PFSK-1 (cell line): ENCODE measurements around the gene NAV2.

ENCODE experiments used
- FOXP2 ChIP-seq: optimal IDR thresholded peaks from 2 replicates; pipeline ENCODE3; 2011; ENCODE audit warnings: borderline replicate concordance, control low read depth, inconsistent platforms; ENCODE audit not compliant: insufficient read depth; ENCODE audit errors: extremely low read length, extremely low read depth
- POLR2AphosphoS5 ChIP-seq: IDR thresholded peaks from 2 replicates; pipeline ENCODE4 v1.6.1; 2012; ENCODE audit warnings: low read depth, mild to moderate bottlenecking, control low read depth, low read length, moderate library complexity
- REST ChIP-seq, 2 experiments: IDR thresholded peaks; 2 replicates each; pipeline versions ENCODE4 v1.6.1 to v1.8.0; 2011 to 2012; ENCODE audit warnings: low read depth in 2 of 2, low read length in 2 of 2, control low read depth in 1 of 2, inconsistent platforms in 1 of 2, mild to moderate bottlenecking in 1 of 2, moderate library complexity in 1 of 2; ENCODE audit not compliant: insufficient read depth in 1 of 2
- SIN3A ChIP-seq: IDR thresholded peaks from 2 replicates; pipeline ENCODE4 v1.6.1; 2012; ENCODE audit warnings: mild to moderate bottlenecking, low read length, moderate library complexity, borderline replicate concordance; ENCODE audit not compliant: insufficient read depth
- TAF1 ChIP-seq: IDR thresholded peaks from 2 replicates; pipeline ENCODE4 v1.6.1; 2012; ENCODE audit warnings: low read length, control low read depth, borderline replicate concordance; ENCODE audit not compliant: insufficient read depth

NAV2 gene

DNA sequence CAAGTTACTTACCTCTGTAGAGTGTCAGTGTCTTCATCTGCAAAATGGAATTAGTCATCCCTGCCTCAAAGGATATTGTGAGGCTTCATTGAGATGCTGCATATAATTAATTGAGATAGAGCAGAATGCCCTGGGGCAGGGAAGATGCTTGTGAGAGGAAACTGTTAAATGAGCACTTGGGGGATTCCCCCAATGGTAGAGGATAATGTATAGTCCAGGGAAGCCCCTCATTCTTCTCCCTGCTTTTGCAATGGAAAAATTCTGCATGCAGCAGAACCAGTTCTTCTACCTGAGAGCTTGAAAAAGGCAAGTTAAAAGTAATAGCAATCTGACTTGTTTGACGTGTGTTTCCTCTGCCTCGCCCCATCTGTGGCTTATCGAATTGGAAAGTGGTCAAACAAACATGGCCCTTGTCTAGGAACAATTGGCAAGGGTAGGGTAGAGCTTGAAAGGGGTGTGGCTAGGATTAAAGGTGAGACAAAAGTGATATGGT is 90.9 kb downstream of the NAV2 start:
- no peak for TF ChIP-seq POLR2AphosphoS5
- no peak for TF ChIP-seq TAF1
- TF ChIP-seq FOXP2: no peak
- TF ChIP-seq SIN3A: no peak
- no peak for TF ChIP-seq REST (IDR thresholded peaks at IDR 0.05; ENCODE audit: insufficient read depth in 1 of 2, low read depth in 2 of 2, low read length in 2 of 2)

DNA sequence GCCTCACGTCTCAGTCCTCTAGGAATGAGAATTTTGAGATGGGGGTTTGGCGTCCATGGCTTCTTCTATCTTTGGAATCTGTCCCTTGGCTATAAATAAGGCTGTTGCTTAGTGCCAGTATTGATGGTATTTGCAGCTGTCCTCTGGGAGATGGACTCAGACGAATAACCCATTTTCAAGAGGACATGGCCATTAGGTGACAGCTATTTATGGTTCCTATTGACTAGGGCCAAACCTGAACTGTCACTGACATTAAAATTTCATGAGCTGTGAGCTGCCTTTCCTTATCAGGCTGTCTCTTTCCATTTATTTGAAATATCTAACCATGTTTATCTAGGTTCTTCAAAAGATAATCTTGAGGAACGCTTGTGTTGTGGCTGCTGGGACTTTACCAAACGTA is 92.7 kb downstream of the NAV2 start:
- no peak for TF ChIP-seq SIN3A
- no peak for TF ChIP-seq TAF1
- TF ChIP-seq POLR2AphosphoS5: no peak
- no peak for TF ChIP-seq REST (IDR thresholded peaks at IDR 0.05; ENCODE audit: insufficient read depth in 1 of 2, low read depth in 2 of 2, low read length in 2 of 2)
- no peak for TF ChIP-seq FOXP2

DNA sequence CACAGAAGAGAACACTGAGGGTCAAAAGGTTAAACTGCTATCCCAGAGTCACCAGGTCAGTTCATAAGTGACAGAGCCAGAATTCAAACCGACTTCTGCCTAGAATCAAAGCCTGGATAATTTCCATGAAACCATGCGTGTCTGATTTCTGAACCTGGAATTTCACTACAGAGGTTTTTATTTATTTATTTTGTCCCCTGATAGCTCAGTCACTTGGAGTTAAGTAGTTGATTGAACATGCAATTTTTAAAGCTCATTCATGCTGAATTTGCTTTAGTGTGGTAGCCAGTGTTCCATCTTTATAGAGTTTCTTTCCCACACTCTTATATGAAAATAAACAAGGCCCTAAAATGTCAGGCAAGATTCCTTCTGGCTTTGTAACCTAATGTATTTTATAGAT is 93.2 kb downstream of the NAV2 start:
- TF ChIP-seq SIN3A (no peak), REST (IDR thresholded peaks at IDR 0.05; ENCODE audit: insufficient read depth in 1 of 2, low read depth in 2 of 2, low read length in 2 of 2) (no peak), POLR2AphosphoS5 (no peak), FOXP2 (no peak), TAF1 (no peak)

- no peak for TF ChIP-seq SIN3A
Observed at GRCh38 chr11:19806251-19806650, 93.6 kb downstream of the NAV2 start.

GRCh38 chr11:19808076-19808911 is 95.7 kb downstream of the NAV2 start:
- no peak for TF ChIP-seq TAF1
- TF ChIP-seq SIN3A: no peak
- TF ChIP-seq FOXP2: no peak

GRCh38 chr11:19810852-19811251 is 98.2 kb downstream of the NAV2 start:
- TF ChIP-seq FOXP2 (no peak), REST (IDR thresholded peaks at IDR 0.05; ENCODE audit: insufficient read depth in 1 of 2, low read depth in 2 of 2, low read length in 2 of 2) (no peak), POLR2AphosphoS5 (no peak), TAF1 (no peak), SIN3A (no peak)
